Upper lobe of right lung (tissue), 1 donor: ENCODE measurements around the gene ALDH1A3. TPM values are rescaled to one million over a fixed set of nuclear protein-coding genes. Genes with fewer than 3 reads are reported as not detected.

Source experiments
- ATAC-seq: fragments of 200-7000 bp; cut with Tn5 transposase; one replicate; pipeline ENCODE4 v1.9.1; 2020; ENCODE audit warnings: mild to moderate bottlenecking, moderate library complexity
- DNase-seq: peaks from one replicate; pipeline ENCODE4 v3.0.0-alpha.2; 2020
- H3K27ac ChIP-seq: fragments of 200-600 bp; one replicate; pipeline ENCODE4 v1.8.0; 2022
- H3K27me3 ChIP-seq: fragments of 200-600 bp; one replicate; pipeline ENCODE4 v1.8.0; 2022; ENCODE audit warnings: mild to moderate bottlenecking
- H3K36me3 ChIP-seq: fragments of 200-600 bp; one replicate; pipeline ENCODE4 v1.8.0; 2022
- H3K4me1 ChIP-seq: fragments of 200-600 bp; one replicate; pipeline ENCODE4 v1.8.0; 2022
- H3K4me3 ChIP-seq: fragments of 200-600 bp; one replicate; pipeline ENCODE4 v1.8.0; 2022; ENCODE audit warnings: mild to moderate bottlenecking
- H3K9me3 ChIP-seq: fragments of 200-600 bp; one replicate; pipeline ENCODE4 v1.8.0; 2022
- intact Hi-C: fragments of 100-400 bp; cut with DNase I; formaldehyde crosslinking; loops from one replicate; pipeline ENCODE4 v1.11.0; 2022
- total RNA-seq: library from RNA; stranded (reverse); fragmentation: NEBNext Ultra II Directional; extraction: Animal tissue kit (Norgen Biotek cat#: 25700); gene quantifications from one replicate; pipeline ENCODE4 v1.2.1, GENCODE V29; 2021
- TF ChIP-seq, protein P1 (sequence below): fragments of 200-600 bp; IDR thresholded peaks from one replicate; pipeline ENCODE4 v1.8.0; 2022; ENCODE audit warnings: antibody characterized with exemption
- donor health status: DM: no; HTN: yes; CAD: no; lungs with severe emphysema.

ALDH1A3 gene
- total RNA-seq, 1 donor from 2014 or later, result 9.9 TPM

DNA sequence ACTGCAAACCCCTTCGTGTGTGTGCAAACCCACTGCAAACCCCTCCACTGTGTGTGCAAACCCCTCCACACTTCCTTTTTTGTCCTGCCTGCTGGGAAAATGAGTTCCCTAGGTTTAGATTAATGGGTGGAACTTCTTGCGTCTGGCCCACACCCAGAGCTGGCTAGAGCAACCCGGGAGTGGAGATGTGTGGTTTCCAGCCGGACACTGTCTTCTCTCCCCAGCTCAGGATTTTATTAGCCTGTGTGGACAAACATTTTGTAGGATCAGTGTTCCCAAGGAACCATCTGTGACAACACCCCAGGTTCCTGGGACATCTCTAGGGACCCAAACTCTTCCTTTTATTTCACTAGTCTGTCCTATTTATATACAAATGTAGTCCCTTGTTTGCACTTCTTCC, 29.9 kb downstream of the ALDH1A3 start:
- peaks cover 3% of the 10 kb centered on the region for H3K4me1 ChIP-seq
- intact Hi-C loops, result no loop called here
- no peak overlapping the region for H3K4me3 ChIP-seq
- no peaks in the 10 kb centered on the region for H3K36me3 ChIP-seq
- H3K27ac ChIP-seq, result no peak overlapping the region
- DNase-seq (no peak), ATAC-seq (no peak)
- H3K27me3 ChIP-seq, result no peaks in the 10 kb centered on the region
- TF ChIP-seq, protein P1, sequence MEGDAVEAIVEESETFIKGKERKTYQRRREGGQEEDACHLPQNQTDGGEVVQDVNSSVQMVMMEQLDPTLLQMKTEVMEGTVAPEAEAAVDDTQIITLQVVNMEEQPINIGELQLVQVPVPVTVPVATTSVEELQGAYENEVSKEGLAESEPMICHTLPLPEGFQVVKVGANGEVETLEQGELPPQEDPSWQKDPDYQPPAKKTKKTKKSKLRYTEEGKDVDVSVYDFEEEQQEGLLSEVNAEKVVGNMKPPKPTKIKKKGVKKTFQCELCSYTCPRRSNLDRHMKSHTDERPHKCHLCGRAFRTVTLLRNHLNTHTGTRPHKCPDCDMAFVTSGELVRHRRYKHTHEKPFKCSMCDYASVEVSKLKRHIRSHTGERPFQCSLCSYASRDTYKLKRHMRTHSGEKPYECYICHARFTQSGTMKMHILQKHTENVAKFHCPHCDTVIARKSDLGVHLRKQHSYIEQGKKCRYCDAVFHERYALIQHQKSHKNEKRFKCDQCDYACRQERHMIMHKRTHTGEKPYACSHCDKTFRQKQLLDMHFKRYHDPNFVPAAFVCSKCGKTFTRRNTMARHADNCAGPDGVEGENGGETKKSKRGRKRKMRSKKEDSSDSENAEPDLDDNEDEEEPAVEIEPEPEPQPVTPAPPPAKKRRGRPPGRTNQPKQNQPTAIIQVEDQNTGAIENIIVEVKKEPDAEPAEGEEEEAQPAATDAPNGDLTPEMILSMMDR, result no peak
- no peaks in the 10 kb centered on the region for H3K9me3 ChIP-seq

DNA sequence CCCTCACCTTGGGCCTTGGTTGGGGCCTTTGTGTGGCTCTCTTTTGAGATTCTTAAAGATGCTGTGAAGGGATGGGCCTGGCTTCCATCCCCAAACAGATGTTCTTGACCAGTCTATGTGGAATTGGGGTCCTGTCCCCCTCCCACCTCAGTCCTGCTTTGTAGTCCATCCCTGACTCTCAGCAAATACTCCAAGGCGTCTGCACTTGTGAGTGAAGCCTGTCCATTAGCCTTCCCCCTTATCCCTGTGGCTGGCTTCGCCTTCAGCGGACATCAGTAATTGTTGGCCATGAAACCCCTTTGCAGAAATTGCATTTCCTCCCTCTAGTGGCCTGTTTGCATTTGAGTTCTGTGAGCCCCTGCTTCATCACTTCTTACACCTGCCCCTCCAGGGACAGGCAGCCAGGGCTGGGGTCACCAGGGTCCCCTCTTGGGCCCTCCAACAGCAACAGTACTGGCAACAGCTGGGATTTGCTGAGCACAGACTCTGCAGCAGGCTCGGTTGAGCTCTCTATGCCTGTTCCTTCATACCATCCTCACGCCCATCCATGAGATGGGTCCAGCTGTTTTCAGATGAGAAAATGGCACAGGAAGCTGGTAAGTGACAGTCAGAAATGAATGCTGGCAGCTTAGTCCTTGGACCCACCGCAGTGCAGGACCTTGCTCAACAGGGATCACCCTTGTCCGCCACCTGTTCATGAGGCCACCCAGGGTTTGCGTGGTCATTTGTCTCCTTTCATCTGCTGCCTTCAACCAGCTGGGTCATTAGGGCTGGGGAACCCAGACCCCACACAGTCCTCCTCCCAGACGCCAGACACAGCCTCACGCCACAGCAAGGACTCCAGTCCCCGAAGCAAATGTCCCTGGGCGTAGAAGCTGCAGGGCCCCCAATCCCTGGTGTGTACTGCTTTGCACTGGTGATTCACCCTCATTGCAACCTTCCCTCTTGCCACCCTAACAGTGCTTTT, 30.6 kb downstream of the ALDH1A3 start:
- no peak for ATAC-seq
- DNase-seq, result no peak

DNA sequence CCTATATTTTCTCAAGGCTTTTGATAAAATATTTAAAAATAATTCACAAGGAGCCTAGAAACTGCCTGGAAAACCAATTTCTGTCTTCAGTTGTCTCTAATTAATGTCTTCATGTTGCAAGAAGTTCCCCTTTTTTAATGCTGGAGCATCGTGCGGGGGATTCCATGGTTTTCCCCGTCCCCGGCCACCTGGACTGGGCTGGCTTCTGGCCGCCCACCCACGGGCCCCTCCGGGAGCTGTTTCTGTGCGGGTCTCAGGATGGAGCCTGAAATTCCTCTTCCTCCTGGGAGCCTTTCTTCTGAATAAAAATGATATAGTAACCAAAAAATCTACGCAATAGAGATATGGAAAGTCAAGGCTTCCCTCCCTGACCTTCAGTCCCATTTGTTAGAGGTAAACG, 31.5 kb downstream of the ALDH1A3 start:
- no peak overlapping the region for H3K4me3 ChIP-seq
- no peak overlapping the region for H3K27ac ChIP-seq
- TF ChIP-seq, protein P1, result no peak
- DNase-seq (no peak), ATAC-seq (no peak)
- no peaks in the 10 kb centered on the region for H3K9me3 ChIP-seq
- H3K27me3 ChIP-seq, result no peaks in the 10 kb centered on the region
- H3K36me3 ChIP-seq, result no peaks in the 10 kb centered on the region
- intact Hi-C loops, result no loop called here
- peaks cover 3% of the 10 kb centered on the region for H3K4me1 ChIP-seq

More for the DNA sequence above, 30.6 kb downstream of the ALDH1A3 start:
- Histone ChIP-seq H3K4me1 (peaks cover 3% of the 10 kb centered on the region), H3K9me3 (no peaks in the 10 kb centered on the region), H3K27ac (no peak overlapping the region), H3K4me3 (no peak overlapping the region), H3K27me3 (no peaks in the 10 kb centered on the region), H3K36me3 (no peaks in the 10 kb centered on the region)
- intact Hi-C loops, result no loop called here
- TF ChIP-seq, protein P1, result no peak

DNA sequence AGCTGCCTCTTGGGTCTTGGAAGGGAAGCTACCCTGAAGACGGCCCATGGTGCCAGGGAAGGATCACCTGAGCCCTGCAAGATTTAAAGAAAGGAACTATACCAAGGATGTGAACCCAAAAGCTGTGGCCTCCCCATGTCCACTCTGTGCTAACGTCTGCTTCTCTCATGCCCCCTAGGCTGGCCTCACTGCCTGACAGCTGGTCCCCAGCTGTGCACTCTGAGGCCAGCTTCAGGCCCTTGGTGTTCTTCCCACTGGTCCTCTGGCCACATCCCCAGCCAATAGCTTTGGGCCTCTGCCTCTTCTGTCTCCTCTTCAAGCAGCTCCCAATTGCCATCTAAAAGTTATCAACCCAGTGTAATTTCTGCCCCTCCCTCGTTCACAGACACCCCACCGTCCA, 34.3 kb downstream of the ALDH1A3 start:
- ATAC-seq (no peak), DNase-seq (no peak)
- TF ChIP-seq, protein P1, result no peak
- Histone ChIP-seq H3K4me1 (peaks cover 16% of the 10 kb centered on the region), H3K36me3 (no peaks in the 10 kb centered on the region), H3K27ac (no peak overlapping the region), H3K27me3 (no peaks in the 10 kb centered on the region), H3K9me3 (no peaks in the 10 kb centered on the region), H3K4me3 (no peak overlapping the region)
- intact Hi-C loops, result no loop called here

DNA sequence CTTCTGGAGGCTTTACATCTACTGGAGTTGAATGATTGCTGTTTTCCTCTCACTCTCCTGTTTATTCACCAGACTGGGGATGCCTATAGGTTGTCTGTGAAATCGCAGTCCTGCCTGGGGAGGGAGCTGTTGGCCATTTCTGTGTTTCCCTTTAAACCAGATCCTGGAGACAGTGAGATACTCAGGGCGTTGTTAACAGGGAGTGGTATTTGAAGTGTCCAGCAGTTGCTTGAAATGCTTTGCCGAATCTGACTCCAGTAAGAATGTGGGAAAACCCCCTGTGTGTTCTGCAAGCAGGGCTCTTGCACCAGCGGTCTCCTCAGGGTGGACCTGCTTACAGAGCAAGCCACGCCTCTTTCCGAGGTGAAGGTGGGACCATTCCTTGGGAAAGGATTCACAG, 35.2 kb downstream of the ALDH1A3 start:
- DNase-seq, result no peak
- intact Hi-C loops, result no loop called here
- peak; percentile 59 for ATAC-seq
- H3K4me3 ChIP-seq, result no peak overlapping the region
- no peaks in the 10 kb centered on the region for H3K27me3 ChIP-seq
- no peaks in the 10 kb centered on the region for H3K9me3 ChIP-seq
- H3K27ac ChIP-seq, result peak overlapping the region; percentile 4
- no peaks in the 10 kb centered on the region for H3K36me3 ChIP-seq
- TF ChIP-seq, protein P1, result peak; percentile 32
- peaks cover 17% of the 10 kb centered on the region for H3K4me1 ChIP-seq
